K562 (cell line): Measurements from ENCODE around the gene CD48.

Experiments
- CTCF ChIP-seq, 3 experiments: IDR thresholded peaks in 2 of 3; conservative IDR thresholded peaks in 1 of 3; 2 replicates each; pipeline ENCODE4 v1.5.1; 2011 to 2012; ENCODE audit warnings: low read length in 3 of 3, mild to moderate bottlenecking in 3 of 3, control low read depth in 2 of 3, improper control_type of control experiment in 1 of 3, inconsistent platforms in 1 of 3, low read depth in 1 of 3, mixed read lengths in 1 of 3, moderate library complexity in 1 of 3; ENCODE audit not compliant: insufficient read depth in 2 of 3
- E2F1 ChIP-seq: sonication (generic); formaldehyde crosslinking; IDR thresholded peaks from 2 replicates; pipeline ENCODE4 v1.8.1; 2023; ENCODE audit warnings: mild to moderate bottlenecking, missing genetic modification reagents, moderate library complexity
- E2F4 ChIP-seq: sonication (generic); formaldehyde crosslinking; IDR thresholded peaks from 2 replicates; pipeline ENCODE4 v1.8.0; 2022; ENCODE audit warnings: mild to moderate bottlenecking, low read depth, missing genetic modification reagents
- KAT7 ChIP-seq: sonication (generic); formaldehyde crosslinking; IDR thresholded peaks from 2 replicates; pipeline ENCODE4 v1.8.0; 2022; ENCODE audit warnings: missing genetic modification reagents, mild to moderate bottlenecking, borderline replicate concordance
- MLX ChIP-seq, 2 experiments: fragments of 450-650 bp in 1 of 2; sonication (generic) in 1 of 2; formaldehyde crosslinking; conservative IDR thresholded peaks; 2 replicates each; pipeline versions ENCODE4 v1.4.0 to v1.8.1; 2020 to 2022; ENCODE audit warnings: mild to moderate bottlenecking in 1 of 2, missing genetic modification reagents in 1 of 2
- MTA3 ChIP-seq: fragments of 450-650 bp; formaldehyde crosslinking; IDR thresholded peaks from 2 replicates; pipeline ENCODE4 v1.6.1; 2017; ENCODE audit warnings: mild to moderate bottlenecking, borderline replicate concordance
- NFIC ChIP-seq: fragments of 450-650 bp; IDR thresholded peaks from 2 replicates; pipeline ENCODE4 v1.6.1; 2017; ENCODE audit warnings: mild to moderate bottlenecking, inconsistent platforms
- NR3C1 ChIP-seq: sonication (generic); formaldehyde crosslinking; IDR thresholded peaks from 2 replicates; pipeline ENCODE4 v1.8.1; 2022; ENCODE audit warnings: missing genetic modification reagents
- POLR2A ChIP-seq: fragments of 450-650 bp; conservative IDR thresholded peaks from 2 replicates; pipeline ENCODE4 v1.6.1; 2016
- POLR2AphosphoS5 ChIP-seq: IDR thresholded peaks from 2 replicates; pipeline ENCODE4 v1.6.1; 2011; ENCODE audit warnings: mild to moderate bottlenecking, low read depth, low read length, moderate library complexity; ENCODE audit not compliant: control insufficient read depth, insufficient read depth
- PRDM10 ChIP-seq: fragments of 450-650 bp; IDR thresholded peaks from 2 replicates; pipeline ENCODE4 v1.6.1; 2018; ENCODE audit not compliant: partially characterized antibody
- ZBTB26 ChIP-seq: fragments of 450-650 bp; formaldehyde crosslinking; IDR thresholded peaks from 2 replicates; pipeline ENCODE4 v1.4.0; 2022; ENCODE audit warnings: missing genetic modification characterization
- ZNF133 ChIP-seq: fragments of 250-450 bp; sonication (Bioruptor Pico); IDR thresholded peaks from 2 replicates; pipeline ENCODE4 v1.4.0; 2020; ENCODE audit warnings: mild to moderate bottlenecking
- ZNF398 ChIP-seq: fragments of 250-450 bp; sonication (Bioruptor Pico); IDR thresholded peaks from 2 replicates; pipeline ENCODE4 v1.8.0; 2021; ENCODE audit warnings: moderate library complexity, mild to moderate bottlenecking, inconsistent platforms

GRCh38 chr1:160646711-160647328, 64.8 kb downstream of the CD48 start, which contains the start of gene SLAMF1:
- no peak for TF ChIP-seq POLR2A
- TF ChIP-seq CTCF (IDR thresholded peaks at IDR 0.05 in 2 of 3, conservative IDR thresholded peaks at IDR 0.05 in 1 of 3; ENCODE audit: insufficient read depth in 2 of 3, low read depth in 1 of 3, low read length in 3 of 3) = no peak
- no peak for TF ChIP-seq ZBTB26 (CRISPR knock-in tag)
- no peak for TF ChIP-seq POLR2AphosphoS5
- TF ChIP-seq MTA3 = no peak
- TF ChIP-seq ZNF398 = no peak
- TF ChIP-seq PRDM10 = no peak
- TF ChIP-seq NFIC = no peak
- TF ChIP-seq E2F1 (CRISPR knock-in tag) = no peak
- TF ChIP-seq KAT7 = no peak
- TF ChIP-seq ZNF133 (CRISPR knock-in tag) = no peak
- TF ChIP-seq NR3C1 (CRISPR knock-in tag) = no peak
- TF ChIP-seq E2F4 = no peak
- no peak for TF ChIP-seq MLX (CRISPR knock-in tag; conservative IDR thresholded peaks at IDR 0.05)
